Measurements from ENCODE around the gene COL1A2. TPM values are rescaled to one million over a fixed set of nuclear protein-coding genes. Genes with fewer than 3 reads are reported as not detected.

COL1A2 gene
- polyA plus RNA-seq, 3 donors: not detected

GRCh38 chr7:94384315-94384714, 10.4 kb upstream of the COL1A2 start:
- Histone ChIP-seq H4K20me1 (ENCODE audit: insufficient read depth, low read length) (no peaks in the 10 kb centered on the region), H3K9me3 (replicated peaks in 1 of 2; ENCODE audit: control insufficient read depth in 1 of 2, insufficient read depth in 1 of 2, low read length in 2 of 2) (no peaks in the 10 kb centered on the region)
- no peaks in the 10 kb centered on the region for H3K27me3 Mint-ChIP-seq (ENCODE audit: low read depth in 3 of 3)

GRCh38 chr7:94386416-94386815, 8.3 kb upstream of the COL1A2 start:
- no CpG with 5 or more reads among the region's 2 CpGs for WGBS (ENCODE audit: insufficient coverage)
- no peaks in the 10 kb centered on the region for H3K9me3 Mint-ChIP-seq

More at GRCh38 chr7:94384315-94384714, 10.4 kb upstream of the COL1A2 start:
- H3K4me2 ChIP-seq (replicated peaks; ENCODE audit: extremely low read depth, low read length, poor library complexity, severe bottlenecking): no peak overlapping the region
- no peaks in the 10 kb centered on the region for H3K36me3 ChIP-seq (replicated peaks in 1 of 2; ENCODE audit: control insufficient read depth in 1 of 2, insufficient read depth in 2 of 2, low read length in 2 of 2)
- no peaks in the 10 kb centered on the region for H3K9me3 Mint-ChIP-seq
- no peak overlapping the region for H2AFZ ChIP-seq (ENCODE audit: insufficient read depth, low read depth, low read length, poor library complexity, severe bottlenecking)
- DNase-seq: no peak
- TF ChIP-seq CTCF (IDR thresholded peaks at IDR 0.05): no peak
- no peak overlapping the region for H3K4me3 Mint-ChIP-seq
- no peaks in the 10 kb centered on the region for H3K36me3 Mint-ChIP-seq
- H3K27ac Mint-ChIP-seq: no peak overlapping the region
- intact Hi-C loops (cut with micrococcal nuclease): no loop called here
- H3K79me2 ChIP-seq (ENCODE audit: insufficient read depth, low read length): no peaks in the 10 kb centered on the region
- H3K27me3 ChIP-seq (ENCODE audit: control insufficient read depth in 2 of 2, insufficient read depth in 2 of 2, low read length in 2 of 2): no peaks in the 10 kb centered on the region
- H3K4me1 ChIP-seq (ENCODE audit: control insufficient read depth in 1 of 2, insufficient read depth in 2 of 2, low read length in 2 of 2): no peaks in the 10 kb centered on the region
- 94% methylated on average over 2 of the region's 4 CpGs for WGBS (ENCODE audit: insufficient coverage)
- H3K9ac ChIP-seq (ENCODE audit: insufficient read depth, low read length, poor library complexity, severe bottlenecking): no peak overlapping the region
- no peak overlapping the region for H3K4me3 ChIP-seq (replicated peaks in 1 of 3; ENCODE audit: low read depth in 2 of 3, low read length in 3 of 3)
- no peaks in the 10 kb centered on the region for H3K4me1 Mint-ChIP-seq
- no peak overlapping the region for H3K27ac ChIP-seq (ENCODE audit: low read depth in 1 of 2, low read length in 2 of 2)

More at GRCh38 chr7:94386416-94386815, 8.3 kb upstream of the COL1A2 start:
- Histone ChIP-seq H3K36me3 (replicated peaks in 1 of 2; ENCODE audit: control insufficient read depth in 1 of 2, insufficient read depth in 2 of 2, low read length in 2 of 2) (no peaks in the 10 kb centered on the region), H3K4me3 (replicated peaks in 1 of 3; ENCODE audit: low read depth in 2 of 3, low read length in 3 of 3) (no peak overlapping the region), H3K27me3 (ENCODE audit: control insufficient read depth in 2 of 2, insufficient read depth in 2 of 2, low read length in 2 of 2) (no peaks in the 10 kb centered on the region), H3K27ac (ENCODE audit: low read depth in 1 of 2, low read length in 2 of 2) (no peak overlapping the region), H3K79me2 (ENCODE audit: insufficient read depth, low read length) (no peaks in the 10 kb centered on the region), H3K4me1 (ENCODE audit: control insufficient read depth in 1 of 2, insufficient read depth in 2 of 2, low read length in 2 of 2) (no peaks in the 10 kb centered on the region), H3K9me3 (replicated peaks in 1 of 2; ENCODE audit: control insufficient read depth in 1 of 2, insufficient read depth in 1 of 2, low read length in 2 of 2) (no peaks in the 10 kb centered on the region), H4K20me1 (ENCODE audit: insufficient read depth, low read length) (no peaks in the 10 kb centered on the region), H2AFZ (ENCODE audit: insufficient read depth, low read depth, low read length, poor library complexity, severe bottlenecking) (no peak overlapping the region), H3K9ac (ENCODE audit: insufficient read depth, low read length, poor library complexity, severe bottlenecking) (no peak overlapping the region), H3K4me2 (replicated peaks; ENCODE audit: extremely low read depth, low read length, poor library complexity, severe bottlenecking) (no peak overlapping the region)
- Mint-ChIP-seq H3K36me3 (no peaks in the 10 kb centered on the region), H3K27ac (no peak overlapping the region), H3K4me3 (no peak overlapping the region), H3K4me1 (no peaks in the 10 kb centered on the region), H3K27me3 (ENCODE audit: low read depth in 3 of 3) (no peaks in the 10 kb centered on the region)
- TF ChIP-seq CTCF (IDR thresholded peaks at IDR 0.05): no peak
- intact Hi-C loops (cut with micrococcal nuclease): no loop called here
- no peak for DNase-seq
